Fibroblast of the aortic adventitia (primary cell): ENCODE data around the gene TNFRSF19. TPM values are rescaled to one million over a fixed set of nuclear protein-coding genes. Genes with fewer than 3 reads are reported as not detected.
A peak's percentile ranks its signal among the peaks of the same experiment; 100 is the strongest.

ENCODE experiments used
- DNase-seq: peaks from one replicate; pipeline ENCODE4 v3.0.0-alpha.2; 2010; ENCODE audit warnings: low read depth
- H3K4me3 ChIP-seq: 2 replicates; pipeline ENCODE4 v1.5.1; 2011; ENCODE audit warnings: low read depth, mild to moderate bottlenecking, control low read depth, low read length, moderate library complexity
- CTCF ChIP-seq: IDR thresholded peaks from 2 replicates; pipeline ENCODE4 v1.5.1; 2011; ENCODE audit warnings: mild to moderate bottlenecking, low read length, control low read depth, inconsistent platforms; ENCODE audit not compliant: insufficient read depth
- total RNA-seq: library from RNA; depleted of rRNA; stranded (reverse); fragments of >200 nt; gene quantifications from 2 replicates; pipeline ENCODE4 v1.2.3, GENCODE V29; 2012; ENCODE audit warnings: low replicate concordance

TNFRSF19 gene
- total RNA-seq, 1 donor: 7.3 TPM

DNA sequence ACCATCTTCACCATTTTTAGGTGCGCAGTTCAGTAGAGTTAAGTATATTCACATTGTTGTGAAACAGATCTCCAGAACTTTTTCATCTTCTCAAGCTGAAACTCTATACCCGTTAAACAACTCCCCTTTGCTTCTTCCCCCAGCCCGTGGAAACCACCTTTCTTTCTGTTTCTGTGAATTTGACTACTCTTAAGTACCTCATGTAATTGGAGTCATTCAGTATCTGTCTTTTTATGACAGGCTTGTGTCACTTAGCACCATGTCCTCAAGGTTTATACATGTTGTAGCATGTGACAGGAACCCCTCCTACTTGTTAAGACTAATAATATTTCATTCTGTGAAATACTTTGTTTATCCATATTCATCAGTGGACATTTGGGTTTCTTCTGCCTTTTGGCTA lies 52.8 kb downstream of the TNFRSF19 start:
- no peak for TF ChIP-seq CTCF
- H3K4me3 ChIP-seq: no peak overlapping the region
- no peak for DNase-seq

DNA sequence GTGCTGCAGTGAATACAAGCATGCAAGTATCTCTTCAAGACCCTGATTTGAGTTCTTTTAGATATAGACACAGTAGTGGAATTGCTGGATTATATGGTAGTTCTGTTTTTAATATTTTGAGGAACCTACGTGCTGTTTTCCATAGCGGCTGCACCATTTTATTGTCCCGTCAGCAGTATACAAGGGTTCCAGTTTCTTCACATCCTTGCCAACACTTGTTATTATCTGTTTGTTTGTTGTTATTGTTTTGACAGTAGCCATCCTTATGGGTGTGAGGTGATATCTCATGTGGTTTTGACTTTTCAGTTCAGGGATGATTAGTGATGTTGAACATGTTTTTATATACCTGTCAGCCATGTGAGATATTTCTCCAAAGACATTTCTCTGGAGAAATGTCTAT lies 53.2 kb downstream of the TNFRSF19 start:
- TF ChIP-seq CTCF: no peak
- no peak overlapping the region for H3K4me3 ChIP-seq
- DNase-seq: no peak

DNA sequence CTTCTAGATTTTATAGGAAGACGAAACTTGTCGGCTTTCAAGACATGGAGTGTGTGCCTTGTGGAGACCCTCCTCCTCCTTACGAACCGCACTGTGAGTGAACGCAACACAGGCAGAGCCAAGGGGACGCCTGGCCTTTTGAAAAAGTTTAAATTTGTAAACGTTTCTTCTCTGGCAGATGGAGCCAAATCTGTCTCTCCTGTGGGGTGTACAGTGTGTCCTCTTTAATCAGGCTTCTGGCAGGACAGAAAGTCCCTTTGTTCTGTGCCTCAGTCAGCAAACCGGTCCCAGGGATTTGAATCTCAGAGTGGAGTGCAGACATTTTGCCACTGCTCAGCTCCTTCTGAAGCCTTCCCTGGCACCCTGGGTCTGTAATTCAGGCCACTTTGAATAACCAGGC lies 56.5 kb downstream of the TNFRSF19 start:
- no peak overlapping the region for H3K4me3 ChIP-seq
- no peak for TF ChIP-seq CTCF
- DNase-seq: no peak

DNA sequence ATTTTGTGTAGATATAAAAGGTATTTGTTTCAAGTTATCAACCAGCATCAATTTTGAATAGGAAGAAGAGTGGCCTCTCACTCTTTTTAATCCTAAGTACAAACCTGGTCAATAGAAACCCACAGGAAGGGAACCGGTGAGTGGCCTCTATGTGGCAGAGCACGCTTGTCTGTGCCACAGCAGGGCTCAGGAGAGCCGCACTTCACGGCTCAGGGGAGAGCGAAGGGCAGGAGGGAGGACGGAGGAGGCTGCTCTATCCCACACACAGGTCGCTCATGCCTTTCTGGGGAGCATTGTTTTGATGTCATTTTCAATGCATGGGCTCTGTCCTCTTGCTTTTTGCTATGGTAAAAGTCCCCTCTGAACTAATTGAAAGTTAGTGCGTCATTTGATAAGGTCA lies 57.2 kb downstream of the TNFRSF19 start:
- no peak for DNase-seq
- no peak for TF ChIP-seq CTCF
- H3K4me3 ChIP-seq: no peak overlapping the region

- DNase-seq: no peak
- no peak overlapping the region for H3K4me3 ChIP-seq
- TF ChIP-seq CTCF: no peak
Measured at GRCh38 chr13:23628250-23628649, 58.0 kb downstream of the TNFRSF19 start.

GRCh38 chr13:23628765-23629565 lies 58.8 kb downstream of the TNFRSF19 start:
- TF ChIP-seq CTCF: no peak
- DNase-seq: peak; percentile 85
- no peak overlapping the region for H3K4me3 ChIP-seq
